Tibial nerve (tissue), 4 donors: ENCODE measurements around the gene MAP3K7. TPM values are rescaled to one million over a fixed set of nuclear protein-coding genes. Genes with fewer than 3 reads are reported as not detected.

Experiments
- DNase-seq, 2 donors: peaks; one replicate each; pipeline ENCODE4 v3.0.0-alpha.2; 2019; ENCODE audit warnings: low spot score in 2 of 2
- H3K27ac ChIP-seq, 4 donors: fragments of 200-600 bp; sonication (generic) in 3 of 4; one replicate each; pipeline ENCODE4 v1.5.1; 2017 to 2019; ENCODE audit warnings: mild to moderate bottlenecking in 1 of 4
- H3K27me3 ChIP-seq, 2 donors: fragments of 200-600 bp; sonication (generic) in 1 of 2; one replicate each; pipeline versions ENCODE4 v1.5.1 to v1.6.0; 2017 to 2019
- H3K36me3 ChIP-seq, 3 donors: fragments of 200-600 bp; sonication (generic); one replicate each; pipeline ENCODE4 v1.5.1; 2018 to 2019
- H3K4me1 ChIP-seq, 4 donors: fragments of 200-600 bp; sonication (generic) in 3 of 4; one replicate each; pipeline ENCODE4 v1.5.1; 2017 to 2019
- H3K4me3 ChIP-seq, 4 donors: fragments of 200-600 bp; sonication (generic) in 3 of 4; one replicate each; pipeline ENCODE4 v1.5.1; 2017 to 2019; ENCODE audit warnings: mild to moderate bottlenecking in 1 of 4, moderate library complexity in 1 of 4
- H3K9me3 ChIP-seq, 4 donors: fragments of 200-600 bp; sonication (generic) in 3 of 4; one replicate each; pipeline ENCODE4 v1.5.1; 2017 to 2019
- EP300 ChIP-seq, 2 donors: sonication (generic); formaldehyde crosslinking; IDR thresholded peaks; one replicate each; pipeline ENCODE4 v1.6.1; 2017; ENCODE audit warnings: antibody characterized with exemption in 2 of 2, mild to moderate bottlenecking in 1 of 2
- POLR2A ChIP-seq, 2 donors: fragments of 450-650 bp; IDR thresholded peaks; one replicate each; pipeline ENCODE4 v1.6.1; 2017; ENCODE audit warnings: antibody characterized with exemption in 2 of 2, mild to moderate bottlenecking in 2 of 2, moderate library complexity in 2 of 2
- WGBS, 2 donors: methylation state at CpG; one replicate each; pipeline ENCODE4 v1.1.5; 2018; 5-methylcytosine and 5-hydroxymethylcytosine counted together
- total RNA-seq, 4 donors: library from RNA; depleted of rRNA; stranded (reverse); fragments of >200 nt; gene quantifications; one replicate each; pipeline ENCODE4 v1.1.0, GENCODE V29; 2016
- TF ChIP-seq, protein P1 (sequence below), 5 experiments: fragments of 200-600 bp in 3 of 5; fragments of 450-650 bp in 2 of 5; sonication (generic) in 3 of 5; IDR thresholded peaks; one replicate each; pipeline ENCODE4 v1.5.1; 2016 to 2019; ENCODE audit warnings: antibody characterized with exemption in 5 of 5, mild to moderate bottlenecking in 3 of 5, moderate library complexity in 2 of 5

MAP3K7 gene
- total RNA-seq, 4 donors from 2014 or later: 25.2 to 35.4 (median 30.6) TPM

DNA sequence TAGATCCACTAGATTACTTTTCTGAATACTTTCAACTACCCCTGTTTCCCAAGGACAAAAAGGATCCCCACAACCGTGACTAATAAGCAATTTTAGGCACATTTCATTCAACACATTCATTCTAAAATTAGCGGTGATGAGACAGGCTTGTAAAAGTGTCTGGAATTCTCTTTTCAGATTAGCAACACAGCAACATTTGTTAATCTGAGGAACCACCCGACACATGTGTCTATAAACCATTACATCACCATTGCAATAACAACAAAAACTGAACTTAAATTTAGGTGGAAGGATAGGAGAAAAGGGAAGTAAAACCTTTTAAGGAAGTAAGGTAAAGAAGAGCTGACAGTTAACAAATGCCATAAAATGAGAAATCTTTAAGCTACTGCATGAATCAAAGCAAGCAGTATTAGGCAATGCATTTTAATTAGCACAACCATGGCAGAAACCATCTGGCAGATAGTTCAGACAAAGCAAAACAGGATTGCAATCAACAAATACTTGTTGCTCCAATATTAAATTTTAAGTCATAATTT lies 49.1 kb downstream of the MAP3K7 start:
- Histone ChIP-seq H3K27ac (peak overlapping the region in 1 of 4 donors; percentile 13), H3K36me3 (peaks cover 0 to 27% (median 0%) of the 10 kb centered on the region in 3 donors), H3K4me1 (no peaks in the 10 kb centered on the region), H3K9me3 (no peaks in the 10 kb centered on the region), H3K27me3 (no peaks in the 10 kb centered on the region), H3K4me3 (no peak overlapping the region)
- TF ChIP-seq POLR2A (IDR thresholded peaks at IDR 0.05): no peak
- peak in 1 of 2 donors; percentile 41 for TF ChIP-seq EP300 (IDR thresholded peaks at IDR 0.05)
- TF ChIP-seq, protein P1, sequence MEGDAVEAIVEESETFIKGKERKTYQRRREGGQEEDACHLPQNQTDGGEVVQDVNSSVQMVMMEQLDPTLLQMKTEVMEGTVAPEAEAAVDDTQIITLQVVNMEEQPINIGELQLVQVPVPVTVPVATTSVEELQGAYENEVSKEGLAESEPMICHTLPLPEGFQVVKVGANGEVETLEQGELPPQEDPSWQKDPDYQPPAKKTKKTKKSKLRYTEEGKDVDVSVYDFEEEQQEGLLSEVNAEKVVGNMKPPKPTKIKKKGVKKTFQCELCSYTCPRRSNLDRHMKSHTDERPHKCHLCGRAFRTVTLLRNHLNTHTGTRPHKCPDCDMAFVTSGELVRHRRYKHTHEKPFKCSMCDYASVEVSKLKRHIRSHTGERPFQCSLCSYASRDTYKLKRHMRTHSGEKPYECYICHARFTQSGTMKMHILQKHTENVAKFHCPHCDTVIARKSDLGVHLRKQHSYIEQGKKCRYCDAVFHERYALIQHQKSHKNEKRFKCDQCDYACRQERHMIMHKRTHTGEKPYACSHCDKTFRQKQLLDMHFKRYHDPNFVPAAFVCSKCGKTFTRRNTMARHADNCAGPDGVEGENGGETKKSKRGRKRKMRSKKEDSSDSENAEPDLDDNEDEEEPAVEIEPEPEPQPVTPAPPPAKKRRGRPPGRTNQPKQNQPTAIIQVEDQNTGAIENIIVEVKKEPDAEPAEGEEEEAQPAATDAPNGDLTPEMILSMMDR (IDR thresholded peaks at IDR 0.05): no peak
- WGBS, 2 donors: 60 to 63% methylated on average over 3 of the region's 3 CpGs
- DNase-seq: no peak

GRCh38 chr6:90537027-90537426 lies 49.8 kb downstream of the MAP3K7 start:
- 61 to 69% methylated on average over 4 of the region's 4 CpGs for WGBS, 2 donors
- H3K27me3 ChIP-seq: no peaks in the 10 kb centered on the region
- H3K36me3 ChIP-seq: peaks cover 0 to 26% (median 0%) of the 10 kb centered on the region in 3 donors
- no peak overlapping the region for H3K4me3 ChIP-seq
- TF ChIP-seq EP300 (IDR thresholded peaks at IDR 0.05): no peak
- TF ChIP-seq, protein P1 (IDR thresholded peaks at IDR 0.05): no peak
- TF ChIP-seq POLR2A (IDR thresholded peaks at IDR 0.05): no peak
- no peaks in the 10 kb centered on the region for H3K9me3 ChIP-seq
- H3K4me1 ChIP-seq: no peaks in the 10 kb centered on the region
- DNase-seq: no peak
- no peak overlapping the region for H3K27ac ChIP-seq

DNA sequence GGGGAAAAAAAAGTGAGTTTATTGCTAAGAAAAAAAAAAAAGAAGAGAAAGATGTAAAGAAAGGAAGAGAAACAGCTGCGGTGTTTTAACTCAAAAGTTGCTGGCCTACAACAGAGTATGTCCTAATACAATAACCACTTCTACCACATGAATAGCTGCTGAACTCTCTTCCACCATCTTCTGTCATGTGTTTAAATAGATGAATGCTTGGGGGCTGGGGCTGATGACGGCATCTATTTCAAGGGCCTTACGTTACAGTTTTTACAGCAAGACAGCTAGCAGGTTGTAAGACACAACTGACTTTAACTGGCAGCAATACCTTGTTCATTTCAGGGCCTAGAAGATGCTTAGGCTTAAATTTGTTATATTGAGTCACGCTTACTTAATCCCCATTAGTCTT lies 50.4 kb downstream of the MAP3K7 start:
- no peaks in the 10 kb centered on the region for H3K27me3 ChIP-seq
- TF ChIP-seq POLR2A (IDR thresholded peaks at IDR 0.05) (no peak), EP300 (IDR thresholded peaks at IDR 0.05) (no peak)
- TF ChIP-seq, protein P1 (IDR thresholded peaks at IDR 0.05): no peak
- DNase-seq: no peak
- no peak overlapping the region for H3K27ac ChIP-seq
- H3K9me3 ChIP-seq: no peaks in the 10 kb centered on the region
- no peak overlapping the region for H3K4me3 ChIP-seq
- peaks cover 0 to 26% (median 0%) of the 10 kb centered on the region in 3 donors for H3K36me3 ChIP-seq
- WGBS, 2 donors: 85% methylated on average over 4 of the region's 4 CpGs
- H3K4me1 ChIP-seq: no peaks in the 10 kb centered on the region

DNA sequence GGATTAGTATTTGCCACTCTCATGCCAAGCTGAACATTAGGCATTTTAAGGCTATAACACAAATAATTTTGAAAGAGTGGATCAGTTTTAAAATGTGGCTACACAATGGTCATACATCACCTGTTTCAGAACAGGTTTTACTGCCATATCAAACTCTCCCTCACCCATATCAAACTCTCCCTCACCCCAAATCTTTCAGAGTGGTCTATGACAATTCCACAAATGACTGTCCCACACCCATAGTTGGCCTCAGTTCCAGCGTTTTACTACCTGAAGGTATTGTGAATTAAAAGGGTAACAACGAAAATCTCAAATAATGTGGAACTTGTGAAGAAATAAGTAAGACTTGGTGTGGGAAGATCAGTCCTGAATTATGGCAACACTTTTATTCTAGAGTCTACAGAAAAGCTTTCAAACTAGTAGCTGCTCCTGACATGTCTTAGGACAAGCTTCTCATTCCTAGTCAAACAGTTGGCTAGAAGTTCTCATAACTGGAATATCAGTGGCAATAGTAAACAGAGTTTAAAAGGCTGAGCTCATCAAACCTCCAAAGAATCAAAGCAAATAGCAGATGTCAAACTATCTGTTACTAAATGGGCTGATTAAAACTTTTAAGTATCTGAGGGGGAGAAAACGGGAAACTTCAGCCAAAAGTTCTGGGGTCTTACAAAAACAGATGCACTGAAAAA lies 52.4 kb downstream of the MAP3K7 start:
- Histone ChIP-seq H3K27me3 (no peaks in the 10 kb centered on the region), H3K36me3 (peaks cover 0 to 24% (median 0%) of the 10 kb centered on the region in 3 donors), H3K9me3 (no peaks in the 10 kb centered on the region), H3K4me1 (no peaks in the 10 kb centered on the region), H3K27ac (no peak overlapping the region), H3K4me3 (no peak overlapping the region)
- DNase-seq: no peak
- 86 to 88% methylated on average over 3 of the region's 3 CpGs for WGBS, 2 donors
- TF ChIP-seq POLR2A (IDR thresholded peaks at IDR 0.05) (no peak), EP300 (IDR thresholded peaks at IDR 0.05) (no peak)
- TF ChIP-seq, protein P1 (IDR thresholded peaks at IDR 0.05): no peak

- TF ChIP-seq, protein P1 (IDR thresholded peaks at IDR 0.05): no peak
- TF ChIP-seq POLR2A (IDR thresholded peaks at IDR 0.05) (no peak), EP300 (IDR thresholded peaks at IDR 0.05) (no peak)
- no peak for DNase-seq
- H3K27me3 ChIP-seq: no peaks in the 10 kb centered on the region
- WGBS, 2 donors: 73 to 79% methylated on average over 4 of the region's 4 CpGs
- H3K27ac ChIP-seq: no peak overlapping the region
- H3K4me1 ChIP-seq: no peaks in the 10 kb centered on the region
- no peaks in the 10 kb centered on the region for H3K9me3 ChIP-seq
- peaks cover 0 to 24% (median 0%) of the 10 kb centered on the region in 3 donors for H3K36me3 ChIP-seq
- no peak overlapping the region for H3K4me3 ChIP-seq
These were observed 53.1 kb downstream of the MAP3K7 start for GRCh38 chr6:90533615-90534336.
